Peyer's patch (tissue), 4 donors: ENCODE data around the gene WDR44.
A peak's percentile ranks its signal among the peaks of the same experiment; 100 is the strongest.

ENCODE experiments used
- CTCF ChIP-seq, 6 experiments: fragments of 450-650 bp in 4 of 6; fragments of 200-600 bp in 2 of 6; sonication (generic) in 1 of 6; IDR thresholded peaks; one replicate each; pipeline ENCODE4 v1.5.1; 2017 to 2019; ENCODE audit warnings: antibody characterized with exemption in 6 of 6, mild to moderate bottlenecking in 3 of 6, moderate library complexity in 1 of 6
- POLR2A ChIP-seq, 2 donors: fragments of 450-650 bp; IDR thresholded peaks; one replicate each; pipeline ENCODE4 v1.5.1; 2017; ENCODE audit warnings: antibody characterized with exemption in 2 of 2, mild to moderate bottlenecking in 2 of 2, moderate library complexity in 2 of 2

- TF ChIP-seq POLR2A (IDR thresholded peaks at IDR 0.05) (no peak), CTCF (IDR thresholded peaks at IDR 0.05) (peak in 5 of 6 experiments; percentile 26 to 50 (median 44))
These were observed 113.6 kb downstream of the WDR44 start for GRCh38 chrX:118459494-118459893.
